Neuronal stem cell (in vitro differentiated cells): ENCODE data around the gene HPF1.

Source experiments
- DNase-seq: peaks from one replicate; pipeline ENCODE4 v3.0.0-alpha.2; 2013; ENCODE audit warnings: low spot score
- H2AFZ ChIP-seq: one replicate; pipeline ENCODE4 v1.6.1; 2013; ENCODE audit warnings: mild to moderate bottlenecking, low read length, inconsistent platforms
- H2AK5ac ChIP-seq: 2 replicates; pipeline ENCODE4 v1.6.1; 2013; ENCODE audit warnings: low read depth, mild to moderate bottlenecking, inconsistent platforms, low read length, moderate library complexity, mixed read lengths
- H2BK120ac ChIP-seq: 2 replicates; pipeline ENCODE4 v1.6.1; 2013; ENCODE audit warnings: low read depth, mild to moderate bottlenecking, inconsistent platforms, low read length, moderate library complexity, mixed read lengths
- H2BK12ac ChIP-seq: one replicate; pipeline ENCODE4 v1.6.1; 2013; ENCODE audit warnings: low read length, inconsistent platforms
- H2BK15ac ChIP-seq: 2 replicates; pipeline ENCODE4 v1.6.1; 2013; ENCODE audit warnings: mild to moderate bottlenecking, low read length, inconsistent platforms, mixed read lengths
- H2BK5ac ChIP-seq: one replicate; pipeline ENCODE4 v1.6.1; 2013; ENCODE audit warnings: inconsistent platforms, mild to moderate bottlenecking, low read length, moderate library complexity
- H3K14ac ChIP-seq: one replicate; pipeline ENCODE4 v1.6.1; 2013; ENCODE audit warnings: low read length, inconsistent platforms
- H3K18ac ChIP-seq: 2 replicates; pipeline ENCODE4 v1.6.1; 2013; ENCODE audit warnings: low read length, inconsistent platforms
- H3K23ac ChIP-seq: 2 replicates; pipeline ENCODE4 v1.6.1; 2013; ENCODE audit warnings: low read depth, mild to moderate bottlenecking, mixed read lengths, low read length, inconsistent platforms; ENCODE audit not compliant: poor library complexity
- H3K27ac ChIP-seq: replicated peaks from 3 replicates; pipeline ENCODE4 v1.5.1; 2013; ENCODE audit warnings: low read length, inconsistent platforms
- H3K27me3 ChIP-seq, 3 experiments: 2 replicates each; pipeline ENCODE4 v1.6.1; 2013; ENCODE audit warnings: low read length in 3 of 3, mild to moderate bottlenecking in 2 of 3, inconsistent platforms in 1 of 3, low read depth in 1 of 3, mixed read lengths in 1 of 3, moderate library complexity in 1 of 3; ENCODE audit not compliant: control insufficient read depth in 3 of 3, insufficient read depth in 3 of 3
- H3K36me3 ChIP-seq, 2 donors: replicated peaks in 1 of 2; 2 replicates each; pipeline ENCODE4 v1.6.1; 2013; ENCODE audit warnings: low read length in 2 of 2; ENCODE audit not compliant: control insufficient read depth in 2 of 2, insufficient read depth in 2 of 2
- H3K4ac ChIP-seq: 2 replicates; pipeline ENCODE4 v1.6.1; 2013; ENCODE audit warnings: inconsistent platforms, mild to moderate bottlenecking, low read length, moderate library complexity
- H3K4me1 ChIP-seq, 2 donors: 1 replicate in 1 of 2; 2 replicates in 1 of 2; pipeline ENCODE4 v1.6.1; 2013; ENCODE audit warnings: low read length in 2 of 2, low read depth in 1 of 2; ENCODE audit not compliant: control insufficient read depth in 2 of 2, insufficient read depth in 1 of 2
- H3K4me2 ChIP-seq: one replicate; pipeline ENCODE4 v1.6.1; 2013; ENCODE audit warnings: mild to moderate bottlenecking, low read length, inconsistent platforms; ENCODE audit not compliant: insufficient read depth, poor library complexity, severe bottlenecking
- H3K4me3 ChIP-seq, 2 donors: 2 replicates each; pipeline ENCODE4 v1.5.1; 2013; ENCODE audit warnings: low read length in 2 of 2, mild to moderate bottlenecking in 2 of 2, inconsistent platforms in 1 of 2, moderate library complexity in 1 of 2
- H3K79me1 ChIP-seq: one replicate; pipeline ENCODE4 v1.6.1; 2013; ENCODE audit warnings: low read depth, mild to moderate bottlenecking, inconsistent platforms, low read length, moderate library complexity
- H3K9ac ChIP-seq: one replicate; pipeline ENCODE4 v1.6.1; 2013; ENCODE audit warnings: mild to moderate bottlenecking, low read depth, low read length, inconsistent platforms; ENCODE audit not compliant: poor library complexity
- H3K9me3 ChIP-seq, 2 donors: replicated peaks in 1 of 2; 2 replicates each; pipeline versions ENCODE3 to v1.6.1; 2013; ENCODE audit warnings: low read length in 2 of 2, mild to moderate bottlenecking in 2 of 2, inconsistent platforms in 1 of 2, low read depth in 1 of 2, mixed read lengths in 1 of 2, moderate library complexity in 1 of 2; ENCODE audit not compliant: control insufficient read depth in 2 of 2, insufficient read depth in 1 of 2
- H4K8ac ChIP-seq: one replicate; pipeline ENCODE4 v1.6.1; 2013; ENCODE audit warnings: low read depth, mild to moderate bottlenecking, inconsistent platforms, low read length, moderate library complexity
- H4K91ac ChIP-seq: one replicate; pipeline ENCODE4 v1.6.1; 2013; ENCODE audit warnings: low read length, low read depth, mild to moderate bottlenecking, inconsistent platforms; ENCODE audit not compliant: poor library complexity
- WGBS, 2 donors: extraction: QIAGEN DNeasy Blood & Tissue Kit; methylation state at CpG; one replicate each; pipeline ENCODE4 v1.1.7; 2013; ENCODE audit warnings: missing lambda C conversion rate in 2 of 2, mixed read lengths in 1 of 2; ENCODE audit not compliant: insufficient read length in 2 of 2, insufficient replicate concordance in 1 of 2; ENCODE audit errors: extremely low coverage in 2 of 2; 5-methylcytosine and 5-hydroxymethylcytosine counted together

Gene HPF1

DNA sequence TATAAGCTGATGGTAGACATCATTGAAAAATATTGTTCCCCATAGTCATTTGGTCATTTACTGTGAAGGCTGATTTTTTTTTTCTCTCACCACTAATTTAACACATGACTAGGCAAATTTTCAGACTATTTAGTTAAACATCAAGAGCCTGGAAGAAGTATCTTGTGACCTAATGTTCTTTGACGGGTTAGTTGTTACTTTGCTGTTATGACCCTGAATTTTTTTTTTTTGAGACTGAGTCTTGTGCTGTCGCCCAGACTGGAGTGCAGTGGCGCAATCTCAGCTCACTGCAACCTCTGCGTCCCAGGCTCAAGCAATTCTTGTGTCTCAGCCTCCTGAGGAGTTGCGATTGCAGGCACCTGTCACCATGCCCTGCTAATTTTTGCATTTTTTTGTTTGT is 67.0 kb downstream of the HPF1 start:
- Histone ChIP-seq H3K23ac (no peak overlapping the region), H4K91ac (no peak overlapping the region), H4K8ac (no peak overlapping the region), H2BK15ac (no peak overlapping the region), H3K27ac (no peak overlapping the region), H3K79me1 (peaks cover 1% of the 10 kb centered on the region), H2BK12ac (no peak overlapping the region), H3K36me3 (peaks cover 2 to 79% of the 10 kb centered on the region in 2 donors), H2BK5ac (no peak overlapping the region), H3K4me2 (no peak overlapping the region), H2BK120ac (no peak overlapping the region), H3K9me3 (no peaks in the 10 kb centered on the region), H3K18ac (no peak overlapping the region), H2AFZ (no peak overlapping the region), H3K9ac (no peak overlapping the region), H3K4me1 (no peaks in the 10 kb centered on the region), H3K4me3 (no peak overlapping the region), H3K27me3 (no peaks in the 10 kb centered on the region), H3K4ac (no peak overlapping the region), H3K14ac (no peak overlapping the region), H2AK5ac (no peak overlapping the region)
- no CpG with 5 or more reads among the region's 5 CpGs for WGBS, 2 donors
- no peak for DNase-seq

- Histone ChIP-seq H2BK120ac (no peak overlapping the region), H2AK5ac (no peak overlapping the region), H3K18ac (no peak overlapping the region), H2AFZ (no peak overlapping the region), H3K4ac (no peak overlapping the region), H2BK5ac (no peak overlapping the region), H3K14ac (no peak overlapping the region), H2BK12ac (no peak overlapping the region), H4K91ac (no peak overlapping the region), H3K4me1 (no peaks in the 10 kb centered on the region), H3K9ac (no peak overlapping the region), H3K9me3 (no peaks in the 10 kb centered on the region), H3K79me1 (peaks cover 1% of the 10 kb centered on the region), H3K4me2 (no peak overlapping the region), H3K23ac (no peak overlapping the region), H3K36me3 (peaks cover 2 to 79% of the 10 kb centered on the region in 2 donors), H4K8ac (no peak overlapping the region), H3K27me3 (no peaks in the 10 kb centered on the region), H3K27ac (no peak overlapping the region), H3K4me3 (no peak overlapping the region), H2BK15ac (no peak overlapping the region)
- WGBS, 2 donors, result no CpG with 5 or more reads among the region's 1 CpG
- DNase-seq, result no peak
Observed at GRCh38 chr4:169689681-169690080, 68.1 kb downstream of the HPF1 start.

GRCh38 chr4:169682372-169683047 is 75.2 kb downstream of the HPF1 start:
- Histone ChIP-seq H3K27me3 (no peaks in the 10 kb centered on the region), H3K18ac (no peak overlapping the region), H4K8ac (no peak overlapping the region), H2BK15ac (no peak overlapping the region), H3K14ac (no peak overlapping the region), H3K9me3 (peaks cover 0 to 12% of the 10 kb centered on the region in 2 donors), H2BK12ac (no peak overlapping the region), H3K4me3 (no peak overlapping the region), H3K79me1 (no peaks in the 10 kb centered on the region), H4K91ac (no peak overlapping the region), H3K23ac (no peak overlapping the region), H2BK5ac (no peak overlapping the region), H2BK120ac (no peak overlapping the region), H2AFZ (no peak overlapping the region), H3K4me1 (no peaks in the 10 kb centered on the region), H3K27ac (no peak overlapping the region), H3K9ac (no peak overlapping the region), H3K4ac (no peak overlapping the region), H3K36me3 (peaks cover 2 to 65% of the 10 kb centered on the region in 2 donors), H2AK5ac (no peak overlapping the region), H3K4me2 (no peak overlapping the region)
- WGBS, 2 donors, result no CpG with 5 or more reads among the region's 4 CpGs
- no peak for DNase-seq
